HG03342 (cell line): ENCODE measurements around the gene UCP1.

ENCODE experiments used
- ATAC-seq: cut with Tn5 transposase; IDR thresholded peaks from one replicate; pipeline ENCODE4 v1.9.1; 2021; ENCODE audit warnings: mild to moderate bottlenecking, moderate library complexity; ENCODE audit not compliant: unreplicated experiment

The UCP1 gene, protein sequence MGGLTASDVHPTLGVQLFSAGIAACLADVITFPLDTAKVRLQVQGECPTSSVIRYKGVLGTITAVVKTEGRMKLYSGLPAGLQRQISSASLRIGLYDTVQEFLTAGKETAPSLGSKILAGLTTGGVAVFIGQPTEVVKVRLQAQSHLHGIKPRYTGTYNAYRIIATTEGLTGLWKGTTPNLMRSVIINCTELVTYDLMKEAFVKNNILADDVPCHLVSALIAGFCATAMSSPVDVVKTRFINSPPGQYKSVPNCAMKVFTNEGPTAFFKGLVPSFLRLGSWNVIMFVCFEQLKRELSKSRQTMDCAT

GRCh38 chr4:140568507-140569306 lies at the start of gene UCP1:
UCP1 (minus strand) TSS chr4:140568961; CDS start chr4:140568729, 232 bp downstream.
- ATAC-seq = no peak

GRCh38 chr4:140617499-140618248 lies 48.9 kb upstream of the UCP1 start:
- no peak for ATAC-seq

- ATAC-seq = no peak
These were observed 46.7 kb upstream of the UCP1 start for GRCh38 chr4:140615451-140615850.

- ATAC-seq = no peak
These were observed 43.6 kb upstream of the UCP1 start for GRCh38 chr4:140612357-140612756.

- ATAC-seq = no peak
These were observed 43.1 kb upstream of the UCP1 start for GRCh38 chr4:140611854-140612253.

- ATAC-seq = peak; percentile 87
These were observed 41.0 kb upstream of the UCP1 start for GRCh38 chr4:140609548-140610425.

DNA sequence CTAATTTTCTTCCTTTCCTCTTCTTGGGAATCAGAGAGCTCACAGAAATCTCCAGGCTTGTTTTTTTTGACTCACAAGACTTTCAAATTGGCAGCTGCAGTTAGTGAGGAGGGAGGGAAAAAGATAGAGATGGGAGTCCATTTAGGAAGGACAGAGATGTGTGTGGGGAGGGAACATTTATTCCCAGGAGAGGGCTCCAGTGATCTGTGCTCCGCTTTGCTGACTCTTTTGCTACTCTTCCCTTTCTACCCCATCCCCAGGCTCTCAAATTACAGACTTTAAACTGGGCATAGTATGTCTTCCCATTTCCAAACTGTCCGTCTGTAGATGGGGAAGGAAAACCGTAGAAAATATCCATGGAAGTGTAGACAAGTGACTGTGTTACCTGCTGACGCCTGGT lies 39.1 kb upstream of the UCP1 start:
- ATAC-seq = no peak

DNA sequence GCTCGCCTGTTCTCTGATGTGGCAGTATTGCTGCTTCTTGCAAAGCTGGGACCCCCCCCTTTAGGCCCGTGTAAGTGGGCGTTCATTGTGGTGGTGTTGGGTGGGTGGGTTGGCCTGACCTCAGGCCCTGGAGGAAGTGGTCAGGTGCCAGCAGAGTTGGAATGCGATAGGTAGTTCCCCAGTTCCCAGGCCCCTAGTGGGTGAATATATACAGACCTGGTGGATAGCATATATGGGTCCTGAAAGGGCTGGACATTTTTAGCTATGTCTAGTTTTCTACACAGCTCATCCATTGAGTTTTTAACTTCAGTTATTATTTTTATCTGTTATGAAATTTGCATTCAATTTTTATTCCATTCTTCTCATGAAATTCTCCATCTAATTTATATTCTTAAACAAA lies 35.8 kb upstream of the UCP1 start:
- no peak for ATAC-seq

DNA sequence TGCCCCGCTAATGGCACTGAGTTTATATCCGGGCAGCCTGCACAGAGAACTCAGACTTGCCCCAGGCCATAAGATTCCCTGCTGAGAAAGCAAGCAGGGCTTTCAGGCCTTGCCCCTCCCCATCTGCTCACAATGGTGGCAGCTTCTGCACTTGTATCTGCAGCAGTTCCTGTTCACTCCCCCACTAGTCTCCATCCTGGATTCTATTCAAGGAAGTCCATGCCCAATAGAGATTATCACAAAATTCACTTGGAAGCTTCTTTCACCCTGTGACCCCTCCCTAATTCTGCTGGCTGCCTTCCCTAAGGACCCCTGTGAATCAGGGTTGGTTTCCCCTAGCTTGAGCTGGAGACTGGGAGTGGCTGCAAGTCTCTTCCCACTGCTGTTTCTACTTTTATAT lies 34.5 kb upstream of the UCP1 start:
- ATAC-seq = no peak

- ATAC-seq = no peak
These were observed 34.0 kb upstream of the UCP1 start for GRCh38 chr4:140602714-140603113.

DNA sequence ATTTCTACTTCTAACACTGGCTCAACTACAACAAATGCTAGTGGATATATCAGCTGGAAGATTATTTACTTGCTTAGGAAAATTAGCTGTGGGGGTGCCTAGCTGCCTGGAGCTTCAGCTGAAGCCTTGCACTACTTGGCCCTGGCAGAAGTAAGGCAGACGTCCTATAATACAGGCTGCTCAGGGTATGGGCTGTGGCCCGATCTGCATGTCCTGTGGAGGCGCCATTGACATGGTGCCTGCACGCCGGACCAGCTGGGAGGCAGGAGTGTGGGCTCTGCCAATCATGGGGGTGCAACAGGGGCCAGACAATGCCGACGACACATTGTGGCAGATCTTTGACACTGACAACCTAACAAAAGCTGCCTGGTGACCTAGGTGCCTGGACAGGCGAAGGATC lies 31.6 kb upstream of the UCP1 start:
- no peak for ATAC-seq

DNA sequence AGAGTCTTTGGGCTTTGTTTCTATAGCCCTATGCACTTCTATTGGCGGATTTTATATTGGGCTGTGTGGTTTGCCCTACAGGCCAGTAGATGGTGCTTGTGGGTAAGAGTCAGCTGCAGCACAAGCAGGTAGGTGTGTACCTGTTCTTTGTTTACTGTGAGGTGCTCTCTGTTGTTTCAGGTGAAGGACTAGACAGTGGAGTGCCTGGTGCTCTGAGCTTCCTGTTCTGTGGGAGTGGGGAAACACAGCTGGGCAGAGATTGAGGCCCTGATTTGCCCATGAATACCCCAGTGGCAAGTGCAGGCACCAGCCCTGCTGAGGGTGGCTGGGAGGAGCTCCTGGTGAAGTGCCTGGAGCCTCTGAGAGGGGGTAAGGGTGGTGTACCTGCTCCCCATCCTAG lies 26.3 kb upstream of the UCP1 start:
- peak; percentile 66 for ATAC-seq

GRCh38 chr4:140584439-140584838 lies 15.7 kb upstream of the UCP1 start:
- no peak for ATAC-seq

DNA sequence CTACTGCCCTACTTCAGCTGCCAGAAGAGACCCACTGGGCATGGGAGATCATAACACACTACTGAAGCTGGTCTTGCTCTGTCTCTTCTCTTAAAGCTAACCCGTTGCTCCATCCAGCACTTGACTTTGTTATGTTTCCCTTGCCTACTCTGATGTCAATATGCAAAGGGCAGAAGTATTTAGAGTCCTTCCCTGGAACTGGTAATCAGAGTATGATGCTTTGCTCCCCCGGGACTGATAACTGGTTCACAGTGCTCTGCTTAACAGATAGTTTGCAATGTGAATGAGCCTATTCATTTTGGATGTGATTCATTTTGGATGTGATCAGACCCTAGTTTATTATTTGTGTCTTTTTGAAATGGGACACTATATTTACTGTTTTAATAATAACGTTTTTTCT lies 12.3 kb upstream of the UCP1 start:
- no peak for ATAC-seq

DNA sequence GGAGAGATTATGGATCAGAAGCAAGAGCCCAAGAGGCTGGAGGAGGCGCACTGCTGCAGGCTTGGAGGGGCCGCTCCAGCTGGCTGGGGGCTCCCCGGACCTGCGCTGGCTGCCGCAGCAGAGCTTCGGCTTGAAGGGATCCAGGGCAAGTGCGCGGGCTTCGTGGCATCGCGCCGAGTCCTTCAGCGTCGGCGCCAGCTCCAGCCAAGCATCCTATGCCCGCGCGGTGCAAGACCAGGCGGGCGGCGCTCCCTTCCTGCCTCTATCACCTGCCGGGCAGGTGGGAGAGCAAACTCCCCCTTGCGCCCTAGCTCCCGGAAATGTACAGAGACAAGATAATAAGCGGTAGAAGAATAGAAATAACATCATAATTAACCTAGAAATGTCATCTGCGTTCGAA lies 10.5 kb upstream of the UCP1 start:
- ATAC-seq = no peak

DNA sequence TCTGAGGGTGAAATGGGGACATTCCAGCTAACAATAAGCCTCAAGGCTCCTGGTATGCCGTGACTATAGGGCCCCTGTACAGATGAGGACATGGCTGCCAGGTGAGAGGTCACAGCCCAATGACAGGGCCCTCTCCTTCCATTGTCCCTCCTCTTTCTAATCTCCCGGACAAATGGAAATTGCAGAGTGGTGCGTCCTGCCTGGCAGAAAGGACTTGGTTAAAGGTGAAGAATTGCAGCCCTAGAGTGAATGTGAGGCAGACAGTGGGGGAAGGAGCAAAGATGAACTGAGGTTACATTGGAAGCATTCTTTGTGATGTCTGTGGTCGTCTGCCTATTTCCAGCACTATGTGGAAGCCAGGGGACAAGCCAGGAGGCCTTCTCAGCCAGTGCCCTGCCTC lies 6.7 kb upstream of the UCP1 start:
- ATAC-seq = no peak

- ATAC-seq = no peak
These were observed 2.9 kb upstream of the UCP1 start for GRCh38 chr4:140571620-140572019.

- no peak for ATAC-seq
These were observed 512 bp upstream of the UCP1 start for GRCh38 chr4:140569307-140569638.

DNA sequence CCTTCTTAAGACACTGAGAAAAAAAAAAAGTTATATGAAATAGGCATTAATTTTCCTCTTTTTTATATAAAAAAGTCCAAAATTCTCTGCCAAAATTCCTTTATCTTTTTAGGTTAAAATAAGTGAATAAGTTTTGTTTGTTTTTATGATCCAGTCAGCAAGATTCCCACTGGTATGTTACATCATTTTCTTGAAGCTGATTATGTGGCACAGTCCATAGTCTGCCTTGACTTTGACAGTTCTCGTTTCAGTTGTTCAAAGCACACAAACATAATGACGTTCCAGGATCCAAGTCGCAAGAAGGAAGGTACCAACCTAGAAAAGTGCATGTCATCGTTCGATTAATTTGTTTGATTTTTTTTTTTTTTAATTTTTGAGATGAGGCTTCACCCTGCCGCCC lies 9.1 kb downstream of the UCP1 start:
- ATAC-seq = no peak

DNA sequence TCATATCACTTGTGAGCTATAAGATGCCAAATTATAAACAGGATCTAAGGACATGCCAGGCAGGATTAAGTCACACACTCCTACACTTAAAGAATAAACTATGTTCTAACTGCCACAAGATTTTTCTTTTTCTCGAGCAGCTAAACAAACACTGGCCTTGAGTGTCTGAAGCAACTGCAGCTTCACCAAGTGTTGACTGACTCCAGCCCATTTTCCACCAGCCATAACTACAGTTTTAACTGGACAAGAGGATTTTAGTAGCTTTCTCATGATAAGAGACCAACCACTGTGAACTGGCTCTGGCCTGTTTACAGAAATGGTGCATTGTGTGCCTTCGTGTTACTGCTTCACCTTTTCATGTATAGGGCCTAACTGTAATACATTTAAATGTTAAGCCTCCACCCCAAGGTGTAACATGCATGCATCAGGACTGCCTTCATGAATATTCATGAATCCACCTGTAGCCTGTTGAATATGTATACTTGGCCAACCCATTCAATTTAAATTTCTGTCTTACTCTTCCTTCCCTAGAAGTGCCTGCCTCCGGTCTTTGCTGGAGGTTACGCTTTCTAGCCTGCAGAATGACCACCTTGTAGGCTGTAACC lies 10.8 kb downstream of the UCP1 start:
- ATAC-seq = no peak
